HL-60 (cell line): ENCODE results near the gene PLCG1.

Source experiments
- DNase-seq, 2 experiments: peaks; one replicate each; pipeline ENCODE4 v3.0.0-alpha.2; 2010 to 2020; ENCODE audit warnings: low read depth in 1 of 2, low spot score in 1 of 2
- H3K27ac ChIP-seq: fragments of 250-450 bp; sonication (Bioruptor Pico); replicated peaks from 2 replicates; pipeline ENCODE4 v1.5.1; 2020; ENCODE audit warnings: mild to moderate bottlenecking, moderate library complexity
- H3K27me3 ChIP-seq: fragments of 250-450 bp; sonication (Bioruptor Pico); 2 replicates; pipeline ENCODE4 v1.5.1; 2021; ENCODE audit warnings: mild to moderate bottlenecking, moderate library complexity; ENCODE audit not compliant: insufficient read depth, poor library complexity, severe bottlenecking
- H3K4me3 ChIP-seq: replicated peaks from 2 replicates; pipeline ENCODE4 v1.5.1; 2011; ENCODE audit warnings: mild to moderate bottlenecking, control low read depth, low read length; ENCODE audit not compliant: insufficient read depth
- CTCF ChIP-seq: IDR thresholded peaks from one replicate; pipeline ENCODE4 v1.5.1; 2011; ENCODE audit warnings: low read length, control low read depth, inconsistent platforms; ENCODE audit not compliant: insufficient read depth
- GABPA ChIP-seq: IDR thresholded peaks from 2 replicates; pipeline ENCODE4 v1.6.1; 2012; ENCODE audit warnings: low read depth
- POLR2AphosphoS5 ChIP-seq: IDR thresholded peaks from 2 replicates; pipeline ENCODE4 v1.6.1; 2012; ENCODE audit warnings: low read depth
- REST ChIP-seq: IDR thresholded peaks from 2 replicates; pipeline ENCODE4 v1.6.1; 2012; ENCODE audit warnings: low read depth; ENCODE audit not compliant: insufficient replicate concordance
- SPI1 ChIP-seq: IDR thresholded peaks from 2 replicates; pipeline ENCODE4 v1.6.1; 2012; ENCODE audit warnings: low read depth, mild to moderate bottlenecking, borderline replicate concordance

PLCG1 gene

GRCh38 chr20:41183831-41184230, 46.5 kb downstream of the PLCG1 start:
- TF ChIP-seq CTCF = no peak
- no peak for TF ChIP-seq POLR2AphosphoS5
- TF ChIP-seq REST = no peak
- TF ChIP-seq GABPA = no peak
- TF ChIP-seq SPI1 = no peak
- Histone ChIP-seq H3K27ac (no peak overlapping the region), H3K27me3 (no peaks in the 10 kb centered on the region), H3K4me3 (no peak overlapping the region)
- DNase-seq = no peak

GRCh38 chr20:41185013-41185757, 47.8 kb downstream of the PLCG1 start:
- DNase-seq = no peak
- no peaks in the 10 kb centered on the region for H3K27me3 ChIP-seq

DNA sequence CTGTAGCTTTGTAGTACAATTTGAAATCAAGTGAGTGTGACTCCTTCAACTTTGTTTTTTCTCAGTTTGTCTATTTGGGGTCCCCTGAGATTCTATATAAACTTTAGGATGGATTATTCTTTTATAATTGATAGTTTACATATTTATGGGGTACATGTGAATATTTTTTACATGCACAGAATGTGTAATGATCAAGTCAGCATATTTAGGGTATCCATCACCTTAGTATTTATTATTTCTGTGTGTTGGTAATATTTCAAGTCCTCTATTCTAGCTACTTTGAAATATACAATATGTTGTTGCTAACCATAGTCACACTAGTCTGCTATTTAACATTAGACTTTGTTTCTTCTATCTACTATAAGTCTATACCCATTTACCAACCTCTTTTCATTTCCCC, 50.3 kb downstream of the PLCG1 start:
- Histone ChIP-seq H3K4me3 (no peak overlapping the region), H3K27ac (no peak overlapping the region), H3K27me3 (no peaks in the 10 kb centered on the region)
- DNase-seq = no peak
- no peak for TF ChIP-seq SPI1
- no peak for TF ChIP-seq CTCF
- TF ChIP-seq GABPA = no peak
- TF ChIP-seq POLR2AphosphoS5 = no peak
- no peak for TF ChIP-seq REST

More at GRCh38 chr20:41185013-41185757, 47.8 kb downstream of the PLCG1 start:
- no peak overlapping the region for H3K4me3 ChIP-seq
- no peak for TF ChIP-seq SPI1
- no peak overlapping the region for H3K27ac ChIP-seq

GRCh38 chr20:41191562-41192500, 54.5 kb downstream of the PLCG1 start:
- Histone ChIP-seq H3K4me3 (no peak overlapping the region), H3K27me3 (no peaks in the 10 kb centered on the region), H3K27ac (no peak overlapping the region)
- TF ChIP-seq GABPA = no peak
- TF ChIP-seq CTCF = no peak
- TF ChIP-seq SPI1 = no peak
- no peak for TF ChIP-seq POLR2AphosphoS5
- TF ChIP-seq REST = no peak
- DNase-seq = no peak
